HCT116 (cell line): ENCODE results near the gene THAP11. TPM values are rescaled to one million over a fixed set of nuclear protein-coding genes. Genes with fewer than 3 reads are reported as not detected.
A peak's percentile ranks its signal among the peaks of the same experiment; 100 is the strongest.

Experiments used
- ATAC-seq: fragments of 200-7000 bp; cut with Tn5 transposase; 2 replicates; pipeline ENCODE4 v1.9.1; 2020; ENCODE audit warnings: mild to moderate bottlenecking, moderate library complexity
- BruUV-seq: library from RNA; stranded (reverse); fragments of 400-500 nt; replicated peaks from 2 replicates; lab custom pipeline; 2021; lab: Mats Ljungman, UMichigan
- CTCF ChIA-PET: fragments of 300-600 bp; sonication (Branson Sonifier 250); formaldehyde crosslinking; loops from one replicate; lab custom pipeline; 2021; ENCODE audit warnings: antibody characterized with exemption; lab: Charles Lee
- POLR2A ChIA-PET: fragments of 300-600, 350-600 bp; sonication (Branson Sonifier 250); formaldehyde crosslinking; loops from one replicate; lab custom pipeline; 2021; ENCODE audit warnings: antibody characterized with exemption; lab: Charles Lee
- RAD21 ChIA-PET, 2 experiments: fragments of 300-600 bp; sonication (Branson Sonifier 250); formaldehyde crosslinking; loops; one replicate each; lab custom pipeline; 2023; ENCODE audit warnings: low total read pairs in 2 of 2; ENCODE audit not compliant: uncharacterized antibody in 2 of 2, unreplicated experiment in 2 of 2, low non-redundant PET in 1 of 2; lab: Charles Lee
- DNase-seq: peaks from one replicate; pipeline ENCODE4 v3.0.0-alpha.2; 2010; ENCODE audit warnings: low read depth, low spot score
- H2AFZ ChIP-seq: fragments of 200-600 bp; shearing (Covaris generic), sonication (generic); 2 replicates; pipeline ENCODE4 v1.6.1; 2017; ENCODE audit warnings: low read depth, mixed run types, mixed read lengths, antibody characterized with exemption, low read length; ENCODE audit not compliant: poor library complexity, severe bottlenecking
- H3K27ac ChIP-seq: 2 replicates; pipeline ENCODE4 v1.5.1; 2012; ENCODE audit warnings: low read depth, low read length
- H3K27me3 ChIP-seq: fragments of 200-600 bp; sonication (generic); 2 replicates; pipeline ENCODE4 v1.6.1; 2016; ENCODE audit warnings: mixed run types, low read length, mixed read lengths; ENCODE audit not compliant: insufficient read depth
- H3K36me3 ChIP-seq, 2 experiments: fragments of 200-500 bp in 1 of 2; fragments of 200-600 bp in 1 of 2; sonication (Bioruptor generic) in 1 of 2; sonication (generic) in 1 of 2; 2 replicates each; pipeline versions ENCODE4 v1.5.1 to v1.6.1; 2014 to 2016; ENCODE audit warnings: low read length in 2 of 2, inconsistent platforms in 1 of 2, mixed read lengths in 1 of 2, mixed run types in 1 of 2; ENCODE audit not compliant: insufficient read depth in 2 of 2, control insufficient read depth in 1 of 2
- H3K4me1 ChIP-seq, 2 experiments: fragments of 200-600 bp in 1 of 2; sonication (generic) in 1 of 2; 2 replicates each; pipeline versions ENCODE4 v1.5.1 to v1.6.1; 2012 to 2017; ENCODE audit warnings: low read length in 2 of 2, inconsistent platforms in 1 of 2, mild to moderate bottlenecking in 1 of 2, mixed read lengths in 1 of 2, mixed run types in 1 of 2, moderate library complexity in 1 of 2; ENCODE audit not compliant: insufficient read depth in 2 of 2, control insufficient read depth in 1 of 2
- H3K4me2 ChIP-seq: fragments of 200-600 bp; sonication (generic); 2 replicates; pipeline ENCODE4 v1.6.1; 2017; ENCODE audit warnings: mixed run types, low read length, mixed read lengths
- H3K4me3 ChIP-seq, 2 experiments: fragments of 200-600 bp in 1 of 2; sonication (generic) in 1 of 2; replicated peaks in 1 of 2; 2 replicates each; pipeline ENCODE4 v1.5.1; 2011 to 2016; ENCODE audit warnings: low read length in 2 of 2, control low read depth in 1 of 2, low read depth in 1 of 2, mild to moderate bottlenecking in 1 of 2, mixed read lengths in 1 of 2, mixed run types in 1 of 2
- H3K79me2 ChIP-seq: fragments of 200-600 bp; sonication (generic); 2 replicates; pipeline ENCODE4 v1.6.1; 2017; ENCODE audit warnings: mild to moderate bottlenecking, mixed run types, low read length, moderate library complexity, mixed read lengths; ENCODE audit not compliant: insufficient read depth
- H3K9ac ChIP-seq: fragments of 200-600 bp; sonication (generic); 2 replicates; pipeline ENCODE4 v1.6.1; 2016; ENCODE audit warnings: low read length, mixed read lengths
- H3K9me2 ChIP-seq: fragments of 200-600 bp; sonication (generic), shearing (Covaris generic); 2 replicates; pipeline ENCODE4 v1.6.1; 2017; ENCODE audit warnings: mixed run types, mild to moderate bottlenecking, moderate library complexity; ENCODE audit not compliant: insufficient read depth
- H3K9me3 ChIP-seq, 2 experiments: fragments of 200-500 bp in 1 of 2; fragments of 200-600 bp in 1 of 2; sonication (Bioruptor generic) in 1 of 2; sonication (generic) in 1 of 2; 2 replicates each; pipeline ENCODE4 v1.6.1; 2014 to 2017; ENCODE audit warnings: low read length in 2 of 2, mixed read lengths in 2 of 2, inconsistent platforms in 1 of 2, low read depth in 1 of 2, mild to moderate bottlenecking in 1 of 2, mixed run types in 1 of 2, moderate library complexity in 1 of 2; ENCODE audit not compliant: control insufficient read depth in 1 of 2, insufficient read depth in 1 of 2
- H4K20me1 ChIP-seq: fragments of 200-600 bp; sonication (generic), shearing (Covaris generic); 2 replicates; pipeline ENCODE4 v1.6.1; 2017; ENCODE audit warnings: mixed run types, mild to moderate bottlenecking, moderate library complexity; ENCODE audit not compliant: insufficient read depth
- ATF3 ChIP-seq: IDR thresholded peaks from 2 replicates; pipeline ENCODE4 v1.6.1; 2012
- CBX3 ChIP-seq: IDR thresholded peaks from 2 replicates; pipeline ENCODE4 v1.6.1; 2012; ENCODE audit warnings: low read depth
- ELF1 ChIP-seq: IDR thresholded peaks from 2 replicates; pipeline ENCODE4 v1.6.1; 2012; ENCODE audit warnings: low read depth, borderline replicate concordance
- EZH2 ChIP-seq: fragments of 200-600 bp; sonication (generic); IDR thresholded peaks from 2 replicates; pipeline ENCODE4 v1.6.1; 2017; ENCODE audit warnings: antibody characterized with exemption, mixed run types
- FOSL1 ChIP-seq: IDR thresholded peaks from 2 replicates; pipeline ENCODE4 v1.6.1; 2012; ENCODE audit warnings: low read depth
- JUND ChIP-seq: IDR thresholded peaks from 2 replicates; pipeline ENCODE4 v1.6.1; 2012
- REST ChIP-seq: IDR thresholded peaks from 2 replicates; pipeline ENCODE4 v1.6.1; 2012; ENCODE audit warnings: low read depth
- SRF ChIP-seq: IDR thresholded peaks from 2 replicates; pipeline ENCODE4 v1.6.1; 2012; ENCODE audit warnings: low read depth
- ZFX ChIP-seq: fragments of 450-650 bp; IDR thresholded peaks from 2 replicates; pipeline ENCODE4 v1.6.1; 2017
- ZNF274 ChIP-seq: fragments of 200-500 bp; sonication (Bioruptor generic); IDR thresholded peaks from 2 replicates; pipeline ENCODE4 v1.6.1; 2014; ENCODE audit warnings: mild to moderate bottlenecking, low read depth, low read length, inconsistent platforms
- intact Hi-C: fragments of 100-400 bp; cut with micrococcal nuclease; formaldehyde crosslinking; loops from 2 replicates; pipeline ENCODE4 v1.10.0; 2022
- total RNA-seq: library from RNA; stranded (reverse); gene quantifications from one replicate; pipeline ENCODE4 v1.2.1, GENCODE V29; 2021; ENCODE audit not compliant: unreplicated experiment

The THAP11 gene
- total RNA-seq, 1 experiment from 2014 or later = 25.4 TPM

DNA sequence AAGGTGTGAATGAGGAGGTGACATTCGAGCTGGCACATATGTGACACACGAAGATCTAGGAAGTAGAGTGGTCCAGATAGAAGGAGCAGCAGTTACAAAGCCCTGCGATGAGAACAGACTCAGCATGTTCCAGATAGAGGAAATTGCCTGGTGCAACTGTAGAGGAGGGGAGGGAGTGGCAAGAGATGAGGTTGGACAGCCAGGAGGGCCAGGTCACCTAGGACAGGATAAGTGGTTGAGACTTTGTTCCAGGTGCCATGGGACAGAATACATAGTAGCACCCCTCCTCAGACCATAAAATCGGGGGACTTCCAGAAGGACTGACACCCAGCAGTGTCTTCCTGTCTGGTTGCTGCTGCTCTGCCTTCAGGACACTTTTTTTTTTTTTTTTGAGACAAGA is 16.4 kb downstream of the THAP11 start:
- ChIA-PET RAD21 (no interaction called here), CTCF (no interaction called here), POLR2A (no interaction called here)
- no peak overlapping the region for H2AFZ ChIP-seq
- no peak overlapping the region for H3K4me2 ChIP-seq
- H3K36me3 ChIP-seq = peaks cover 0 to 17% of the 10 kb centered on the region in 2 experiments; a peak in 1 of 4 replicates
- no peak for TF ChIP-seq ATF3
- TF ChIP-seq SRF = no peak
- TF ChIP-seq FOSL1 = no peak
- TF ChIP-seq ELF1 = no peak
- no peak for TF ChIP-seq REST
- no peak for TF ChIP-seq ZFX
- no peak for TF ChIP-seq CBX3
- TF ChIP-seq JUND = no peak
- TF ChIP-seq ZNF274 = no peak
- no peak for TF ChIP-seq EZH2
- H3K79me2 ChIP-seq = peaks cover 98% of the 10 kb centered on the region
- no peak overlapping the region for H3K4me3 ChIP-seq
- intact Hi-C loops = no loop called here
- 0 out of 2 replicates have a peak overlapping the region, but pooled peaks have one; percentile 9 for H3K9ac ChIP-seq
- DNase-seq = no peak
- H3K27ac ChIP-seq = no peak overlapping the region
- H3K9me3 ChIP-seq = no peaks in the 10 kb centered on the region
- H4K20me1 ChIP-seq = peaks cover 9% of the 10 kb centered on the region; the same call in 1 of the 2 replicates
- no peak for ATAC-seq
- peaks cover 17 to 62% of the 10 kb centered on the region in 2 experiments; a peak in 3 of 4 replicates for H3K4me1 ChIP-seq
- no peaks in the 10 kb centered on the region for H3K27me3 ChIP-seq
- H3K9me2 ChIP-seq = no peaks in the 10 kb centered on the region
- no TSS peak for BruUV-seq
